HepG2 (cell line): ENCODE data around the gene ABHD18. TPM values are rescaled to one million over a fixed set of nuclear protein-coding genes. Genes with fewer than 3 reads are reported as not detected.

Source experiments
- ARNT ChIP-seq: fragments of 450-650 bp; IDR thresholded peaks from 2 replicates; pipeline ENCODE4 v1.6.1; 2017
- BHLHE40 ChIP-seq: IDR thresholded peaks from 2 replicates; pipeline ENCODE4 v1.6.1; 2011; ENCODE audit warnings: low read length, improper control_type of control experiment
- GMEB2 ChIP-seq: IDR thresholded peaks from 2 replicates; pipeline ENCODE4 v1.6.1; 2016; ENCODE audit warnings: missing biosample characterization, missing genetic modification reagents, low read depth
- GTF2F1 ChIP-seq: fragments of 150-350 bp; IDR thresholded peaks from 2 replicates; pipeline ENCODE4 v1.6.1; 2014; ENCODE audit warnings: low read length
- MAFG ChIP-seq: sonication (generic); formaldehyde crosslinking; IDR thresholded peaks from 2 replicates; pipeline ENCODE4 v1.5.1; 2020; ENCODE audit warnings: mild to moderate bottlenecking, missing genetic modification reagents
- MEIS1 ChIP-seq: sonication (generic); formaldehyde crosslinking; IDR thresholded peaks from 2 replicates; pipeline ENCODE4 v1.9.0; 2021; ENCODE audit warnings: mild to moderate bottlenecking, missing genetic modification reagents, moderate library complexity, borderline replicate concordance
- NFATC3 ChIP-seq: sonication (generic); formaldehyde crosslinking; IDR thresholded peaks from 2 replicates; pipeline ENCODE4 v1.5.1; 2020; ENCODE audit warnings: mild to moderate bottlenecking, missing genetic modification reagents
- NFE2L1 ChIP-seq: sonication (generic); formaldehyde crosslinking; IDR thresholded peaks from 2 replicates; pipeline ENCODE4 v1.4.0; 2020; ENCODE audit warnings: missing genetic modification reagents, mild to moderate bottlenecking, borderline replicate concordance
- PAX8 ChIP-seq: sonication (generic); formaldehyde crosslinking; IDR thresholded peaks from 2 replicates; pipeline ENCODE4 v1.8.0; 2022; ENCODE audit warnings: mild to moderate bottlenecking, missing genetic modification reagents, borderline replicate concordance
- PHF5A ChIP-seq: IDR thresholded peaks from one replicate; pipeline ENCODE4 v1.6.1; 2018; ENCODE audit warnings: low read depth, missing genetic modification reagents; ENCODE audit not compliant: unreplicated experiment
- SMARCE1 ChIP-seq: fragments of 450-650 bp; IDR thresholded peaks from 2 replicates; pipeline ENCODE4 v1.6.1; 2017; ENCODE audit warnings: borderline replicate concordance
- SMYD3 ChIP-seq: sonication (generic); formaldehyde crosslinking; IDR thresholded peaks from 2 replicates; pipeline ENCODE4 v1.8.1; 2023; ENCODE audit warnings: mild to moderate bottlenecking, missing genetic modification reagents
- ZBTB39 ChIP-seq: sonication (generic); formaldehyde crosslinking; IDR thresholded peaks from 2 replicates; pipeline ENCODE4 v1.5.0; 2020; ENCODE audit warnings: missing genetic modification reagents
- ZC3H13 ChIP-seq: sonication (generic); formaldehyde crosslinking; IDR thresholded peaks from 2 replicates; pipeline ENCODE4 v1.8.1; 2023; ENCODE audit warnings: mild to moderate bottlenecking, missing genetic modification reagents, moderate library complexity
- ZNF18 ChIP-seq: sonication (generic); formaldehyde crosslinking; IDR thresholded peaks from 2 replicates; pipeline ENCODE4 v1.8.0; 2022; ENCODE audit warnings: mild to moderate bottlenecking, missing genetic modification reagents; ENCODE audit not compliant: insufficient replicate concordance
- ZNF274 ChIP-seq: sonication (generic); formaldehyde crosslinking; IDR thresholded peaks from 2 replicates; pipeline ENCODE4 v1.5.1; 2020; ENCODE audit warnings: mild to moderate bottlenecking, missing genetic modification reagents
- ZNF549 ChIP-seq: sonication (generic); formaldehyde crosslinking; IDR thresholded peaks from 2 replicates; pipeline ENCODE4 v1.5.0; 2020; ENCODE audit warnings: missing genetic modification reagents
- ZNF564 ChIP-seq: sonication (generic); formaldehyde crosslinking; IDR thresholded peaks from 2 replicates; pipeline ENCODE4 v1.8.1; 2023; ENCODE audit warnings: mild to moderate bottlenecking, missing genetic modification reagents
- polyA plus RNA-seq, 8 experiments: library from polyadenylated mRNA; depleted of rRNA in 3 of 8; stranded (reverse) in 7 of 8; unstranded in 1 of 8; fragments of >200 nt; fragmentation: Illumina TruSeq in 4 of 8; extraction: Trizol in 4 of 8; gene quantifications; 2 replicates each; pipeline versions ENCODE4 v1.2.1 to v1.2.3, GENCODE V29; 2011 to 2016; ENCODE audit warnings: low read depth in 4 of 8, missing spikeins in 1 of 8, mixed read lengths in 1 of 8; ENCODE audit not compliant: insufficient read depth in 1 of 8
- total RNA-seq, 5 experiments: library from RNA; depleted of rRNA; stranded (reverse); fragments of >200 nt; fragmentation: Illumina TruSeq; extraction: Trizol; gene quantifications; 2 replicates each; pipeline ENCODE4 v1.2.3, GENCODE V29; 2016; ENCODE audit warnings: low read depth in 1 of 5
- TF ChIP-seq, protein P1 (sequence below): sonication (generic); formaldehyde crosslinking; IDR thresholded peaks from 2 replicates; pipeline ENCODE4 v1.5.0; 2020; ENCODE audit warnings: mild to moderate bottlenecking, missing genetic modification reagents, borderline replicate concordance

ABHD18 gene
- total and polyA plus RNA-seq, 2 of the 13 experiments (the other 11 are each of a cell fraction or from before 2014, with no cell fraction given): 5.5 to 16.3 TPM

GRCh38 chr4:127965062-127965802 is at the start of gene ABHD18, which contains the start of gene MFSD8 (continued):
- TF ChIP-seq SMARCE1: no peak
- TF ChIP-seq ZNF18 (CRISPR knock-in tag): peak; percentile 28
- TF ChIP-seq ZC3H13: peak; percentile 82
- TF ChIP-seq PAX8 (CRISPR knock-in tag): 0 out of 2 replicates have a peak, but pooled peaks have one; percentile 1
- no peak for TF ChIP-seq PHF5A (CRISPR knock-in tag)
- no peak for TF ChIP-seq ZBTB39
- TF ChIP-seq ZNF564 (CRISPR knock-in tag): peak; percentile 85; the same call in 1 of the 2 replicates
- 0 out of 2 replicates have a peak, but pooled peaks have one; percentile 60 for TF ChIP-seq SMYD3 (CRISPR knock-in tag)
- no peak for TF ChIP-seq ZNF549
- TF ChIP-seq GTF2F1: no peak
- TF ChIP-seq GMEB2 (CRISPR knock-in tag): peak; percentile 70
- no peak; the same call in 1 of the 2 replicates for TF ChIP-seq MEIS1 (CRISPR knock-in tag)
- TF ChIP-seq NFATC3: no peak
- TF ChIP-seq, protein P1, sequence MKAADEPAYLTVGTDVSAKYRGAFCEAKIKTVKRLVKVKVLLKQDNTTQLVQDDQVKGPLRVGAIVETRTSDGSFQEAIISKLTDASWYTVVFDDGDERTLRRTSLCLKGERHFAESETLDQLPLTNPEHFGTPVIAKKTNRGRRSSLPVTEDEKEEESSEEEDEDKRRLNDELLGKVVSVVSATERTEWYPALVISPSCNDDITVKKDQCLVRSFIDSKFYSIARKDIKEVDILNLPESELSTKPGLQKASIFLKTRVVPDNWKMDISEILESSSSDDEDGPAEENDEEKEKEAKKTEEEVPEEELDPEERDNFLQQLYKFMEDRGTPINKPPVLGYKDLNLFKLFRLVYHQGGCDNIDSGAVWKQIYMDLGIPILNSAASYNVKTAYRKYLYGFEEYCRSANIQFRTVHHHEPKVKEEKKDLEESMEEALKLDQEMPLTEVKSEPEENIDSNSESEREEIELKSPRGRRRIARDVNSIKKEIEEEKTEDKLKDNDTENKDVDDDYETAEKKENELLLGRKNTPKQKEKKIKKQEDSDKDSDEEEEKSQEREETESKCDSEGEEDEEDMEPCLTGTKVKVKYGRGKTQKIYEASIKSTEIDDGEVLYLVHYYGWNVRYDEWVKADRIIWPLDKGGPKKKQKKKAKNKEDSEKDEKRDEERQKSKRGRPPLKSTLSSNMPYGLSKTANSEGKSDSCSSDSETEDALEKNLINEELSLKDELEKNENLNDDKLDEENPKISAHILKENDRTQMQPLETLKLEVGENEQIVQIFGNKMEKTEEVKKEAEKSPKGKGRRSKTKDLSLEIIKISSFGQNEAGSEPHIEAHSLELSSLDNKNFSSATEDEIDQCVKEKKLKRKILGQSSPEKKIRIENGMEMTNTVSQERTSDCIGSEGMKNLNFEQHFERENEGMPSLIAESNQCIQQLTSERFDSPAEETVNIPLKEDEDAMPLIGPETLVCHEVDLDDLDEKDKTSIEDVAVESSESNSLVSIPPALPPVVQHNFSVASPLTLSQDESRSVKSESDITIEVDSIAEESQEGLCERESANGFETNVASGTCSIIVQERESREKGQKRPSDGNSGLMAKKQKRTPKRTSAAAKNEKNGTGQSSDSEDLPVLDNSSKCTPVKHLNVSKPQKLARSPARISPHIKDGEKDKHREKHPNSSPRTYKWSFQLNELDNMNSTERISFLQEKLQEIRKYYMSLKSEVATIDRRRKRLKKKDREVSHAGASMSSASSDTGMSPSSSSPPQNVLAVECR (CRISPR knock-in tag): peak; percentile 80; the same call in 1 of the 2 replicates
- TF ChIP-seq BHLHE40: peak; percentile 80
- TF ChIP-seq NFE2L1: no peak; the same call in 1 of the 2 replicates
- no peak for TF ChIP-seq ARNT
- no peak for TF ChIP-seq MAFG (CRISPR knock-in tag)
- peak; percentile 48; the same call in 1 of the 2 replicates for TF ChIP-seq ZNF274 (CRISPR knock-in tag)
